Testis (tissue), 2 donors: ENCODE measurements around the gene IQCN.

ENCODE experiments used
- CTCF ChIP-seq, 3 experiments: fragments of 450-650 bp in 2 of 3; fragments of 200-600 bp in 1 of 3; sonication (generic) in 1 of 3; IDR thresholded peaks; one replicate each; pipeline ENCODE4 v1.5.1; 2016 to 2019; ENCODE audit warnings: antibody characterized with exemption in 3 of 3, mild to moderate bottlenecking in 2 of 3, moderate library complexity in 1 of 3
- POLR2A ChIP-seq: fragments of 450-650 bp; IDR thresholded peaks from one replicate; pipeline ENCODE4 v1.6.1; 2017; ENCODE audit warnings: antibody characterized with exemption, mild to moderate bottlenecking, moderate library complexity

- TF ChIP-seq CTCF (IDR thresholded peaks at IDR 0.05) (no peak), POLR2A (no peak)
Measured at GRCh38 chr19:18263324-18264136, 10.7 kb downstream of the IQCN start.
